CMK (cell line): ENCODE measurements around the gene MRPS24.
"Not testable (repeated sequence)": the region's sequence is repeated elsewhere in the genome, so short reads cannot be mapped to it uniquely, and the experiment has no call there.

Source experiments
- DNase-seq: peaks from one replicate; pipeline ENCODE4 v3.0.0-alpha.2; 2010; ENCODE audit warnings: low read depth

MRPS24 gene

DNA sequence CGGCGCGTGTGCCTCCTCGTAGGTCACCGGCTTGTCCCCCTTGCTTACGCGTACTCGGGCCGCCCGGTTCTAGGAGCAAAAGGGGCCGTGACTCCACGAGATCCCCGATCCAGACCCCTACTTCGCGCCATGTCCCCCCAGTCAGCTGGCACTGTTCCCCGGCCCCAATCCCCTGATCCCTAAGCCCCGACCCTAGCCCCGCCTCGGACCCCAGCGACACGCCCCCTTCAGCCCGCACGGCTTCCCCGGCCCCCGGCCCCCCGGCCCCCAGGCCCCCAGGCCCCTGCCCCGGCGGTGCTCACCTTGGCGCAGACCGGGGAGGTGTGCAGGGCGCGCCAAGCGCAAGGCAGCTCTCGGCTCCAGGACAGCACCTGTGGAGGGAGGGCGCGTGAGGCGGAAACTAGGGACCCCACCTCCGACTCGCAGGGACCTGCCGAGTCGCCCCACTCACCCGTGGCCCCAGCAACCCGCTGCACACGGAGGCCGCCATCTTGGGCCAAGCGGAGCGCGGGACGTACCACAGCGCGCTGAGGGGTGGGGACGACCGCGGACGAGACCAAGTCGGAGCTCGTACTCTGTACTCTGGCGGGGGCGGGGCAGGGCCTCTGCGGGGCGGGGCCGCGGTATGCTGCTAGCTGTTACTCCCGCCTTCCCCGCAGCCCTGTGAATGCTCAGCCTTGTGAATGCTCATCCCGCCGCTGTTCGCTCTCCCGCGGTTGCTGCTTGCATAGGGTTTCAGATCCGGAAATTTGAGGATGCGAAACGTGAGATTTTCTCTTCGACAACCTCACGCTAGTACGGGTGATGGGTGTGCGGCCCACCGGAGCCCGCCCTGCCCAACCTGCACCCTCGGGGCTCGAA, at the start of gene MRPS24:
Gene MRPS24 (minus strand): TSS at position 512 of the 861 bp plus-strand sequence. CDS start 22 bp downstream, at position 490.
- DNase-seq: peak; percentile 88

GRCh38 chr7:43915907-43916306, 46.6 kb upstream of the MRPS24 start:
- no peak for DNase-seq

GRCh38 chr7:43914795-43915194, 45.5 kb upstream of the MRPS24 start:
- DNase-seq: no peak

DNA sequence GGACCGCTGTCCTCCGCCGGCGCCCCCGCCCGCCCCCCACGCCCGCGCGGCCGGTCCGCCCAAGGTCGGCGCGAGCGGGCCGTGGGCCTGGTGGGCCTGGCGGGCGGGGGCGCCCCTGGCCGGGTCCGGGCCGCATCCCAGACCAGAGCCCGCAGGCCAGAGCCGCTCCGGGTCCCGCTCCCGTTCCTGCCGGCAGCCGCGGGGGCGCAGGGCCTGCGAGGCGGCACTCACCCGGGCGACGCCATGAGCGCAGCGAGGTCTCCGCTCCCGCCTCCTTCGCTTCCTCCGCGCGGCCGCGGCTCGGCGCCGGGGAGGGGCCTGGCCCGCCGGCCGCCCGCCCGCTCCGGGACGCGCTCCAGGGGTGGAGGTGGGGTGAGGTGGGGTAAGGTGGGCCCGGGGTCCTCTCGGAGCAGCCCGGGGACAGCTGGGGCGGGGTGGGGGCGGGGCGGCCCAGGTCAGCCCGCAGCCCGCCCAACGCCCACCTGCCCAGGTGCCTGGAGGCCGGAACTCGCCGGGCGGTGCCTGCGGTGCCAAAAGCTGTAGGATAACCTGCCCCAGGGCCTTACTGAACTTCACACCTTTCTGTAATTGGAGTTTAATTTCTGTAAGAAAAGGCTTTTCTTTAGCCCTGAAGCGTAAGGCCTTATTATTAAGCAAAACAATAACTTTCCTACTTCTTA, 37.2 kb upstream of the MRPS24 start, which contains the start of gene URGCP:
Gene URGCP (minus strand): TSS at position 266 of the 680 bp plus-strand sequence. CDS start 21 bp downstream, at position 245.
- DNase-seq: no peak

- DNase-seq: no peak
Observed at GRCh38 chr7:43905956-43906330, 36.6 kb upstream of the MRPS24 start.

DNA sequence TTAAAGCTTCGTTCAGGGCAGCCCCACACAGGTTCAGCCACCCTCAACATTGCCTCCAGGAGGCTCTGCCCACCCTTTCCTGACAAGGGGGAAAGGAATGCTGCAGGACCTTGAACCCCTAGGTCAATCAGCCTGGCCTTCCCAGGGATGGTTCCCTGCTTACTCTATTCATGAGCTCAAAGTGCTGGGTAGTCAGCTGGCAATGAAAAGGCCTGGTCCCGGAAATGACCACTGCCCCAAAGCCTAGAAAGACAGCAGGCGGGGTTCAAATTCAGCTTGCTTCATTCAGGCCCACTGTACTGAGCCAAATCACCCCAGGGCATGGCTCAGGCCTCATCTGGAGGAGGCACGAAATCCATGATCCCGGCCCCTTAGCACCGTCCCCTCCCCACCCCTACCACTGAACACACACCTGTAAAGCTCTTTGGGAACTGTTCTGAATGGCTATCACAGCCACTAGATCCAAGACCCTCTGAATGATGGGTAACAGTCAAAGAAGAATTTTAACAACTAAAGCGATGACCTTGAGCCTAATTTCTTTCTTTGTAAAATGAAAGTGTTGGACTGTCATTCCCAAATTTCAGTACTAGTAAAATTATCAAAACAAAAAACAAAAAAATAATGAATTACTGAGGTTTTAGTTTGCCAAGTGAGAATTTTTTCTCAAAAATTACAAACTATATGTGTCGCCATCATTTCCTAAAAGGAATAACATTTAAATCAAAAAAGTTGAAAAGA, 36.1 kb upstream of the MRPS24 start:
- DNase-seq: no peak

DNA sequence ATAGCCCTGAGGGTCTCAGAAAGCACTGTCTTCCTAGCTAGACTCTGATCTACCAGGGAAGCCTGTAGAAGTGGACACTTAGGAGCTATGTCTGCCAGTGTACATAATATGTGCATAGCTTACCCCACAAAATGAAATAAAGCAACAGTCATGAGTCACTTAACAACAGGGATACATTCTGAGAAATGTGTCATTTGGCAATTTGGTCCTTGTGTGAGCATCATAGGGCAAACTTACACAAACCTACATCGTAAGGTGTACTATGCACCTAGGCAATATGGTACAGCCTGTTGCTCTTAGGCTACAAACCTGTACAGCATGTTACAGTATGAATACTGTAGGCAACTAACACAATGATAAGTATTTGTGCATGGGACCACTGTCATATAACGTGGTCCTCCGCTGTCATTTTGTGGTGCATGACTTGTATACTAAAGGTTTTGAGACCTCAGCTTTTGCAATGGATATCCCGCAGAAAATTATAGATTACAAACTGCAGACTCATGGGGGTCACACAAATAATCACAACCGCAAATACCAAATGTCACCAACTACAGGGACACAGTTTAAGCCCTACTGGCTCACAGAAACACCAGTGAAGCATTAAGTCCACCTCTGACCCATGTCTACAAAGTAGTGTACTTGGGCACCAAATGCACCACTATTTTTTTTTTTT, 35.4 kb upstream of the MRPS24 start:
- DNase-seq: no peak

DNA sequence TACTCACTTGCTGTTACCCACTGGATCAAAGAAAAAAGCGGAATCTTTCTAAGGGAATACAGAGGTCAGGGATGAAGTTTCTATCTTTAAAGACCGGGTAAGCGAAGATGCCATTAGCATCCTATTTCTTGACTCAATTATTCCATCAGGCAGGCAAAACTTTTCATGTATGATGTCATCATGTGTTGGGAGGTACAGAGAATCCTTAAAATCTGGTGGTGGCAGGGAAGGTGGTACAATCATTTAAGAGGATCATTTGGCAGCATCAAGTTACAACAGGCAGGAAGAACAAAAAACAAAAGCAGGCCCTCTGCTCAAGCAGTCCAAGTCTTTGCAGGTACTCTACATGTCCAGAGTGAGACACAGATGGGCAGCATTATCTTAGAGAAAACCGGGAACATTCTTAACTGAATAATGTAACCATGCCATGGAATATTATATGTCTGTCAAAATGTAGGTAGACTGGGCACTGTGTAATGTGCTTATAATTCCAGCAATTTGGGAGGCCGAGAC, 33.3 kb upstream of the MRPS24 start:
- no peak for DNase-seq

DNA sequence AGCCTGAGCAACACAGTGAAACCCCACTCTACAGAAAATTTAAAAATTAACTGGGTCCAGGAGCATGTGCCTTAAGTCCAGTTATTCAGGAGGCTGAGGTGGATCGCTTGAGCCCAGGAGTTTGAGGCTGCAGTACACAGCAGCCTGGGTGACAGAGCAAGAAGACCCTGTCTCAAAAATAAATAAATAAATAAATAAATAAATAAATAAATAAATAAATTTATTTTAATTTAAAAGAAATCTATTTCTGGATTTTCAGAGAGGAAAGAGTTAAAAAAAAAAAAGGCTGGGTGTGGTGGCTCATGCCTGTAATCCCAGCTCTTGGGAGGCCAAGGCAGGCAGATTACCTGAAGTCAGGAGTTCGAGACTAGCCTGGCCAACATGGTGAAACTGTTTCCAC, 29.3 kb upstream of the MRPS24 start:
- not testable (repeated sequence) for DNase-seq

DNA sequence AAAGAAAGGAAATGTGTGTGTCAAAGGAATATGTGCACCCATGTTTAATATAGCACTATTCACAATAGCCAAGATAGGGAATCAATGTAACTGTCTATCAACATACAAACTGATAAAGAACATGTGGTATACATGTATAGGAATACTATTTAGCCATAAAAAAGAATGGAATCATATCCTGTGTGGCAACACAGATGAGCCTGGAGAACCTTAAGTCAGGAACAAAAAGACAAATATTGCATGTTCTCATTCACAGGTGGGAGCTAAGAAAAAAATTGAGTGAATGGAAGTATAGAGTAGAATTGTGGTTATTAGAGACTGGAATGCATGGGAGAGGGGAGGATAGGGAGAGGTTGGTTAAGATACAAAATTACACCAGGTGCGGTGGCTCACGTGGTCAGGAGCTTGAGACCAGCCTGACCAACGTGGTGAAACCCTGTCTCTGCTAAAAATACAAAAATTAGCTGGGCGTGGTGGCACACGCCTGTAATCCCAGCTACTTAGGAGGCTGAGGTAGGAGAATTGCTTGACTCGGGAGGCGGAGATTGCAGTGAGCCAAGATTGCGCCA, 26.6 kb upstream of the MRPS24 start:
- no peak for DNase-seq

GRCh38 chr7:43891069-43891955, 22.0 kb upstream of the MRPS24 start:
- no peak for DNase-seq

- no peak for DNase-seq
Observed at GRCh38 chr7:43890468-43890867, 21.2 kb upstream of the MRPS24 start.

- DNase-seq: no peak
Observed at GRCh38 chr7:43888993-43889945, 20.0 kb upstream of the MRPS24 start.

GRCh38 chr7:43884617-43885016, 15.3 kb upstream of the MRPS24 start:
- DNase-seq: no peak

DNA sequence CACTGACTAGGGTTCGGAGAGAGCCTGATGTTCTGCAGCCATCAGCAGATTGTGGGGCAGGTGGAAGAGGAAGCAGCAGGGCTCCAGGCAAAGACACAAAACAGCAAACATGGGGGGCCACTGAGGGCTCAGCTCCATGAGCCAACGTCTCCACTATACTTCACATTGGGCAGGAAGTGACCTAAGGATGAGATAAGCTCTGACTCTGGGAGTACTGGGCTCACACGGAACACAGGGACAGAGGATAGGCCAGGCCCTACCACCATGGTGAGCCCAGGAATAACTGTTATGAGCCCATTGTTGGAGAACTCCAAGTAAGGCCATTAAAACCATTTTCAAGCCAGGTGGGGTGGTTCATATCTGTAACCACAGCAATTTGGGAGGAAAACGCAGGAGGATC, 14.9 kb upstream of the MRPS24 start:
- no peak for DNase-seq

GRCh38 chr7:43880596-43880995, 11.3 kb upstream of the MRPS24 start:
- DNase-seq: no peak

DNA sequence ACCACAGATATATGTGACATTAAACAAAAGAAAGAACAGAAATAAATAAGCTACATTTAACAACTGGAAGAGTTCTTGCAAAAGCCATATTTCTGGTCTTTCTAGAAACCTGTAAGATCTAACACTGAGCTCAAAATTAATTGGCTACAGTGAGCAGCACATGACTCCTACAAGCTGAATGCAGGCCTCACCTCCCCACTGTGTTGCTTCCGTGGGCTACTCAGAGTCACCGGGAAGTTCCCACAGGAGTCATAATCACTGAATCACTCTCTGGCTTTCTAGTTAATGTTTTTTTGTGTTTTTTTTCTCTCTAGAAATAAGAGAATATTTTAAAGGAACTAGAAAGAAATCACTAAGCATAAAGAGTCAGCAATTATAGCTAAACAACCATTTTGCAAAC, 10.2 kb upstream of the MRPS24 start:
- DNase-seq: no peak

DNA sequence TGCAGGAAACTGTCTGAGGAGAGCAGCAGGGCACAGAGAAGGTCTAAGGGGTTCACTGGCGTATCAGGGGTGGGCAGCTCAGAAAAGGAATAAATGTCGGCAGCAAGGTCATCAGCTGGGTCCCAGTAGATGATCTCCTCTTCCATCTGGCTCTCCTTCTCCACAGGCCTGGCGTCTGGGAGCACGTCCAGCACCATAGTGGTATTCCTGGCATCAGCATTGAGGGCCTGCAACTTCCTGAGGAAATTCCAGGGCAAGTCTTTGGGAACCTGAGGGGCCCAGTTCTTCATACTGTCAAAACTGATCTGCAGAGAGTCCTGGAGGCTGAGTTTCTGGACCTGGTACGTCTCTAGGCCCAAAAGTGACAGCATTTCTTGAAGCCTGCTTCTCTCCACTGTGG, 9.6 kb upstream of the MRPS24 start:
- no peak for DNase-seq
